ENCODE measurements around the gene EHD3. TPM values are rescaled to one million over a fixed set of nuclear protein-coding genes. Genes with fewer than 3 reads are reported as not detected.

EHD3 gene
- total RNA-seq, 1 donor from 2014 or later = 22.5 TPM

- no peak for TF ChIP-seq CTCF (IDR thresholded peaks at IDR 0.05)
- intact Hi-C loops (cut with DNase I) = no loop called here
- Histone ChIP-seq H3K27me3 (no peaks in the 10 kb centered on the region), H3K4me1 (no peaks in the 10 kb centered on the region), H3K9me3 (no peaks in the 10 kb centered on the region), H3K27ac (no peak overlapping the region), H3K36me3 (no peaks in the 10 kb centered on the region), H3K4me3 (no peak overlapping the region)
- DNase-seq (ENCODE audit: low spot score in 2 of 2) = no peak
These were observed 14.6 kb upstream of the EHD3 start for GRCh38 chr2:31219131-31219969.

- H3K36me3 ChIP-seq = no peaks in the 10 kb centered on the region
- intact Hi-C loops (cut with DNase I) = no loop called here
- H3K27me3 ChIP-seq = no peaks in the 10 kb centered on the region
- no peaks in the 10 kb centered on the region for H3K9me3 ChIP-seq
- H3K4me3 ChIP-seq = no peak overlapping the region
- TF ChIP-seq CTCF (IDR thresholded peaks at IDR 0.05) = no peak
- no peaks in the 10 kb centered on the region for H3K4me1 ChIP-seq
- DNase-seq (ENCODE audit: low spot score in 2 of 2) = no peak
- H3K27ac ChIP-seq = no peak overlapping the region
These were observed 12.4 kb upstream of the EHD3 start for GRCh38 chr2:31221544-31221943.

GRCh38 chr2:31222071-31222470 is 11.9 kb upstream of the EHD3 start:
- intact Hi-C loops (cut with DNase I) = no loop called here
- H3K4me3 ChIP-seq = no peak overlapping the region
- no peak for DNase-seq (ENCODE audit: low spot score in 2 of 2)
- H3K36me3 ChIP-seq = no peaks in the 10 kb centered on the region
- H3K27ac ChIP-seq = no peak overlapping the region
- no peaks in the 10 kb centered on the region for H3K4me1 ChIP-seq
- no peaks in the 10 kb centered on the region for H3K9me3 ChIP-seq
- H3K27me3 ChIP-seq = no peaks in the 10 kb centered on the region
- TF ChIP-seq CTCF (IDR thresholded peaks at IDR 0.05) = no peak

GRCh38 chr2:31223026-31223425 is 10.9 kb upstream of the EHD3 start:
- no peak for DNase-seq (ENCODE audit: low spot score in 2 of 2)
- Histone ChIP-seq H3K27ac (no peak overlapping the region), H3K4me3 (no peak overlapping the region), H3K4me1 (no peaks in the 10 kb centered on the region), H3K36me3 (no peaks in the 10 kb centered on the region), H3K9me3 (no peaks in the 10 kb centered on the region), H3K27me3 (no peaks in the 10 kb centered on the region)
- intact Hi-C loops (cut with DNase I) = no loop called here
- TF ChIP-seq CTCF (IDR thresholded peaks at IDR 0.05) = no peak

GRCh38 chr2:31223749-31224148 is 10.2 kb upstream of the EHD3 start:
- Histone ChIP-seq H3K4me3 (no peak overlapping the region), H3K4me1 (no peaks in the 10 kb centered on the region), H3K27me3 (no peaks in the 10 kb centered on the region), H3K9me3 (no peaks in the 10 kb centered on the region), H3K36me3 (no peaks in the 10 kb centered on the region), H3K27ac (no peak overlapping the region)
- no peak for TF ChIP-seq CTCF (IDR thresholded peaks at IDR 0.05)
- DNase-seq (ENCODE audit: low spot score in 2 of 2) = no peak
- intact Hi-C loops (cut with DNase I) = no loop called here

Data from ascending aorta (tissue), 2 donors.